Fibroblast of the aortic adventitia (primary cell): ENCODE measurements around the gene AK5. TPM values are rescaled to one million over a fixed set of nuclear protein-coding genes. Genes with fewer than 3 reads are reported as not detected.

ENCODE experiments used
- DNase-seq: peaks from one replicate; pipeline ENCODE4 v3.0.0-alpha.2; 2010; ENCODE audit warnings: low read depth
- H3K4me3 ChIP-seq: 2 replicates; pipeline ENCODE4 v1.5.1; 2011; ENCODE audit warnings: low read depth, mild to moderate bottlenecking, control low read depth, low read length, moderate library complexity
- total RNA-seq: library from RNA; depleted of rRNA; stranded (reverse); fragments of >200 nt; gene quantifications from 2 replicates; pipeline ENCODE4 v1.2.3, GENCODE V29; 2012; ENCODE audit warnings: low replicate concordance
- TF ChIP-seq, protein P1 (sequence below): IDR thresholded peaks from 2 replicates; pipeline ENCODE4 v1.5.1; 2011; ENCODE audit warnings: mild to moderate bottlenecking, low read length, control low read depth, inconsistent platforms; ENCODE audit not compliant: insufficient read depth

The AK5 gene
- total RNA-seq, 1 donor, result 13.5 TPM

DNA sequence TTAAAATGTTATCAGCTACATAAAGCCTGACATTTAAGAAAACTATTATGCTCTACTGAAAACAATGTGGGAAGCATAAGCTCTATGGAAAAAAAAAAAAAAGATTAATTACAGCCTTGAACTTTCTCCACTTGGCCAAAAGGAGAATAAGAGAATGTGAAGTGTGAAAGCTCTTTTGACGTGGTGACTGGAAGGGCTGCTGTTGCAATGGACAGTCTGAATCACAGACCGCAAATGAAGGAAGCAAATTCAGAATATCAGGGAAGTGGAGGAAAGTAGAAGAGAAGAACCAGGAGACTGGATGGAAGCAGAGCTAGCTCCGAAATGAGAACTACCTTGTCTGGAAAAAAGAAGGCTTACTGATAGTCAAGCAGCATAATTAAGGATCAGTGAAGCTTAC is 106.8 kb downstream of the AK5 start:
- no peak overlapping the region for H3K4me3 ChIP-seq
- TF ChIP-seq, protein P1, sequence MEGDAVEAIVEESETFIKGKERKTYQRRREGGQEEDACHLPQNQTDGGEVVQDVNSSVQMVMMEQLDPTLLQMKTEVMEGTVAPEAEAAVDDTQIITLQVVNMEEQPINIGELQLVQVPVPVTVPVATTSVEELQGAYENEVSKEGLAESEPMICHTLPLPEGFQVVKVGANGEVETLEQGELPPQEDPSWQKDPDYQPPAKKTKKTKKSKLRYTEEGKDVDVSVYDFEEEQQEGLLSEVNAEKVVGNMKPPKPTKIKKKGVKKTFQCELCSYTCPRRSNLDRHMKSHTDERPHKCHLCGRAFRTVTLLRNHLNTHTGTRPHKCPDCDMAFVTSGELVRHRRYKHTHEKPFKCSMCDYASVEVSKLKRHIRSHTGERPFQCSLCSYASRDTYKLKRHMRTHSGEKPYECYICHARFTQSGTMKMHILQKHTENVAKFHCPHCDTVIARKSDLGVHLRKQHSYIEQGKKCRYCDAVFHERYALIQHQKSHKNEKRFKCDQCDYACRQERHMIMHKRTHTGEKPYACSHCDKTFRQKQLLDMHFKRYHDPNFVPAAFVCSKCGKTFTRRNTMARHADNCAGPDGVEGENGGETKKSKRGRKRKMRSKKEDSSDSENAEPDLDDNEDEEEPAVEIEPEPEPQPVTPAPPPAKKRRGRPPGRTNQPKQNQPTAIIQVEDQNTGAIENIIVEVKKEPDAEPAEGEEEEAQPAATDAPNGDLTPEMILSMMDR, result no peak
- DNase-seq, result peak; percentile 18

DNA sequence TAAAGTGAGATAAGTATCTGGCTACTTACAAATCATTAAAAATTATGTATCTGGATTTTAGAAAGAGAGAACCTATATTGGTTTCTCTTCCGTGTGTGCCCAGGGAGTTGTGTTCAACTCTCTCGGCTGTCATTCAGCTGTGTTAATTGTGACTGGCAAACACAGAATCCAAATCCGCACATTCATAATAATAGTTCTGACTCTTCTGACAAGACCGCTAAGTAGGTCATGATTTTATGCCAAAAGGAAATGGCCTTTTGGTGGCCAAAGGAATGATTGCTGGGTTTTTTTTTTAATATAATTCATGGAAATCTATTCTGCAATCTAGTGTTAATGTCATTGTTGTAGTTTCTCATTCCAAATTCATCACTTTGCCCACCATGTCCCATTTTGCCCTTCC is 110.7 kb downstream of the AK5 start:
- no peak for DNase-seq
- H3K4me3 ChIP-seq, result no peak overlapping the region
- TF ChIP-seq, protein P1, result no peak

DNA sequence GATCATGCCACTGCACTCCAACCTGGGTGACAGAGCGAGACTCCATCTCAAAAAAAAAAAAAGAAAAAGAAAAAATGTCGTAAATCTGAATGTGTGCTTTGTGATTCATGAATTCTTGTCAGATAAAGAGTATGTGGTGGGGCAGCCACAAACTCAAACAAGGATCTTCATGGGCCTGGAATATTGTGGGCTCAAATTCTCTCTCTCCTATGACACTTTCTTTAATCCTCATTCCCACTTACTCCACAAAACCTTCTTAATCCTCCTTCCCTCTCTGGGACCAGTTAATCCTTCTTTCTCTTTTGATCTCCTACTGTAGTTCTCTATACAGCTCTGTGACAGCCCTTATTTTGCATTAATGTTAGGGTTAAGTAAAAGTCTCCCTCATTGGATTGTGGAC is 112.3 kb downstream of the AK5 start:
- H3K4me3 ChIP-seq, result no peak overlapping the region
- DNase-seq, result peak; percentile 43
- TF ChIP-seq, protein P1, result no peak

DNA sequence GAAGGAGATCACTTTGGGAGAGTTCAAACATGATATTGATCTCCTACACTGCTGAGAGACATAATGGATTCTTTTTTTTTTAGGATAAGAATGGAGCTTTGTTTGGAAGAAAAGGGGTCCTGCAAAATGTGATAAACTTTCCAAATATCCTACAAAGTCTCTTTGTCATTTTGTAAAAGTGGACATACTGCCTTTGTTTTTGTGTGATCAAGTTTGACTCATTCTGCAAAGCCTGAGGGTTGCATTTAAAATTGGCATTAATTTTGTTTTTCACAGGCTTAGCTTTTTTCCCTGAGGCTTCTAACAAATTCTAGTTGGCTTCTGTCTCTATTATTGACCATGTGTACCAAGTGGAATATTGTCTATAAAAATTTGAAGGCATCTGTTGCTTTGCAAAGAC is 113.2 kb downstream of the AK5 start:
- TF ChIP-seq, protein P1, result no peak
- no peak overlapping the region for H3K4me3 ChIP-seq
- no peak for DNase-seq

DNA sequence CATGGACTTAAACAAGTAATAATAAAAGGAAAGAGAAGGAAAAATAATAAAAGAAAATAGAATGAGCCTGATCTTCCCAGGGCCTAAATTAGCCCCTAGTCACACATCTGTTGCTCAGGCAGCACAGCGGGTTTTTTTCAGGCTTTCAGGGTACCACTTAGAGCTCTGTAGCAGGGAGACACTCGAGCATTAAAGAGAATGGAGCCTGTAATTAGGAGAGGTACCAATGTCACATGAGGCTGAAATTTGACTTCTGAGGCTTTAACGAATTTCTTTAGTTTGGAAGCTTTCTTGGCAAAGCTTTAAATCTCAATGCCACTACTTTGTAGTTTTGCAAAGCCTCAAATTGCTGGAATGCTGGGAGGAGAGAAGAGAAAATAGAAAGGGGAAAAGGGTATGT is 116.3 kb downstream of the AK5 start:
- TF ChIP-seq, protein P1, result no peak
- no peak for DNase-seq
- no peak overlapping the region for H3K4me3 ChIP-seq

DNA sequence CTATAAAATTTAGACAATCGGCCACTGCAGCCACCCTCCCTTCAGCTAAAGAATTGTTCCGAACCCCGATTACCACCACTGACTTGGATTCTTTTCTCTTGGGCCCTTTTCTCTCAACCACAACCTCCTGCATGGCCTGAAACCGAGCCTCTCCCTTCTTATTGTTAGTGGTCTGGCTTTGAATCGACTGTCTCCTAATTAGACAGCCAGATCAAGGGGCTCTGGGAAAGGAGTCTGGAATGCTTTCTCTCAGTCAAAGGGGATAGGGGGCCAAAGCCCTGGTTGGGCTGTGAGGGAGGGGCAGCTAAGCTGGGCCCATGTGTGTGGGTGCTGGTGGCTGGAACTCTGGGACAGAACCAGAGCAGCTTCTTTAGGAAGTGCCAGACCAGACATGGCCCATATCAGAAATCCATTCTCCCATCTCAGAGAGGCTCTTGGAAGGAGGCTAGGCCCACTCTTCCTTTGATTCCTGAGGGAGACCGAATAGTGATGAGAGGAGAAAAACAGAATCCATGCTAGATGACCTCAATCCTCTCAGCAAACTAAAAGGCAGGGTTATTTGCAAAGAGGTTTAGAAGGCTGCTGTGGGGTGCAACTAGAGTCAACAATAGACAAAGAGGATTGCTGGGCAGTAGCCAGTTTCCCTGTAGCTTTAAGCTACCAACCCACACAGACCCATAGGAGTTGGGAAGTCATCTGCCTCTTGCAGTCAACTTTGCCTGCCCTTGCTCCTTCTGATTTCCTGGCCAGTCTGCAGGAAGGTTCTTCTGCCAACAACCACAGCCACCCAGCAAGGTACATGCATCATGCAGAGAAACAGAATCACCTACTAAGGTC is 117.6 kb downstream of the AK5 start:
- TF ChIP-seq, protein P1, result no peak
- no peak for DNase-seq
- no peak overlapping the region for H3K4me3 ChIP-seq
